PC-3 (cell line): ENCODE results near the gene MOG. TPM values are rescaled to one million over a fixed set of nuclear protein-coding genes. Genes with fewer than 3 reads are reported as not detected.
A peak's percentile ranks its signal among the peaks of the same experiment; 100 is the strongest.

Experiments
- ATAC-seq: fragments of 200-7000 bp; cut with Tn5 transposase; 2 replicates; pipeline ENCODE4 v1.9.1; 2020; ENCODE audit warnings: mild to moderate bottlenecking, moderate library complexity
- BruUV-seq: library from RNA; stranded (reverse); fragments of 400-500 nt; replicated peaks from 2 replicates; lab custom pipeline; 2021; lab: Mats Ljungman, UMichigan
- CTCF ChIA-PET: fragments of 300-600 bp; sonication (Branson Sonifier 250); formaldehyde crosslinking; loops from one replicate; lab custom pipeline; 2022; ENCODE audit warnings: antibody characterized with exemption; lab: Charles Lee
- POLR2A ChIA-PET: fragments of 300-600 bp; sonication (Branson Sonifier 250); formaldehyde crosslinking; loops from one replicate; lab custom pipeline; 2022; ENCODE audit warnings: antibody characterized with exemption; ENCODE audit not compliant: unreplicated experiment; lab: Charles Lee
- DNase-seq: peaks from one replicate; pipeline ENCODE4 v3.0.0-alpha.2; 2015
- H2AFZ ChIP-seq: fragments of 300-600 bp; sonication (generic); 2 replicates; pipeline ENCODE4 v1.6.0; 2016; ENCODE audit warnings: antibody characterized with exemption, low read length
- H3F3A ChIP-seq: fragments of 300-600 bp; sonication (generic); one replicate; pipeline ENCODE4 v1.6.0; 2017; ENCODE audit warnings: antibody characterized with exemption, low read length, control low read depth, mild to moderate bottlenecking; ENCODE audit not compliant: unreplicated experiment
- H3K27ac ChIP-seq: fragments of 300-600 bp; sonication (generic); 2 replicates; pipeline ENCODE4 v1.5.1; 2016; ENCODE audit warnings: mild to moderate bottlenecking, low read length
- H3K27me3 ChIP-seq: fragments of 300-600 bp; sonication (generic); 2 replicates; pipeline ENCODE4 v1.6.1; 2016; ENCODE audit warnings: low read length, mixed read lengths
- H3K36me3 ChIP-seq: fragments of 300-600 bp; sonication (generic); 2 replicates; pipeline ENCODE4 v1.6.1; 2016; ENCODE audit warnings: low read depth, mixed run types, low read length, mixed read lengths
- H3K4me1 ChIP-seq: fragments of 300-600 bp; sonication (generic); 2 replicates; pipeline ENCODE4 v1.5.1; 2016; ENCODE audit warnings: low read length; ENCODE audit not compliant: insufficient read depth
- H3K4me2 ChIP-seq: fragments of 300-600 bp; sonication (generic); 2 replicates; pipeline ENCODE4 v1.6.0; 2016; ENCODE audit warnings: low read length
- H3K4me3 ChIP-seq: fragments of 300-600 bp; sonication (generic); 2 replicates; pipeline ENCODE4 v1.5.1; 2016; ENCODE audit warnings: mild to moderate bottlenecking, low read length, mixed read lengths
- H3K79me2 ChIP-seq: fragments of 300-600 bp; sonication (generic); 2 replicates; pipeline ENCODE4 v1.6.1; 2017; ENCODE audit warnings: low read length, mixed read lengths
- H3K9ac ChIP-seq: fragments of 300-600 bp; sonication (generic); 2 replicates; pipeline ENCODE4 v1.6.0; 2016; ENCODE audit warnings: mild to moderate bottlenecking, low read length
- H3K9me2 ChIP-seq: fragments of 300-600 bp; sonication (generic); replicated peaks from 2 replicates; pipeline ENCODE4 v1.6.1; 2016; ENCODE audit warnings: mixed run types, low read length, mixed read lengths
- H3K9me3 ChIP-seq: fragments of 300-600 bp; sonication (generic); 2 replicates; pipeline ENCODE4 v1.6.1; 2016; ENCODE audit warnings: low read length, mixed read lengths
- H4K20me1 ChIP-seq: fragments of 300-600 bp; sonication (generic); 2 replicates; pipeline ENCODE4 v1.6.1; 2016; ENCODE audit warnings: low read length, mixed read lengths
- EZH2 ChIP-seq: fragments of 300-600 bp; sonication (generic); IDR thresholded peaks from one replicate; pipeline ENCODE4 v1.6.1; 2017; ENCODE audit warnings: antibody characterized with exemption, mild to moderate bottlenecking, low read length; ENCODE audit not compliant: unreplicated experiment
- EZH2phosphoT487 ChIP-seq: fragments of 300-600 bp; sonication (generic); IDR thresholded peaks from 2 replicates; pipeline ENCODE4 v1.6.1; 2018; ENCODE audit warnings: mild to moderate bottlenecking, antibody characterized with exemption, low read length, borderline replicate concordance
- intact Hi-C: fragments of 100-400 bp; cut with micrococcal nuclease; formaldehyde crosslinking; loops from 2 replicates; pipeline ENCODE4 v1.9.0; 2023
- total RNA-seq: library from RNA; depleted of rRNA; stranded (reverse); fragments of >200 nt; gene quantifications from 2 replicates; pipeline ENCODE4 v1.2.3, GENCODE V29; 2014
- TF ChIP-seq, protein P1 (sequence below): fragments of 300-600 bp; sonication (generic); conservative IDR thresholded peaks from 2 replicates; pipeline ENCODE4 v1.5.1; 2017; ENCODE audit warnings: antibody characterized with exemption, low read depth, mild to moderate bottlenecking, low read length

Gene MOG
- total RNA-seq, 1 experiment from 2014 or later = not detected

DNA sequence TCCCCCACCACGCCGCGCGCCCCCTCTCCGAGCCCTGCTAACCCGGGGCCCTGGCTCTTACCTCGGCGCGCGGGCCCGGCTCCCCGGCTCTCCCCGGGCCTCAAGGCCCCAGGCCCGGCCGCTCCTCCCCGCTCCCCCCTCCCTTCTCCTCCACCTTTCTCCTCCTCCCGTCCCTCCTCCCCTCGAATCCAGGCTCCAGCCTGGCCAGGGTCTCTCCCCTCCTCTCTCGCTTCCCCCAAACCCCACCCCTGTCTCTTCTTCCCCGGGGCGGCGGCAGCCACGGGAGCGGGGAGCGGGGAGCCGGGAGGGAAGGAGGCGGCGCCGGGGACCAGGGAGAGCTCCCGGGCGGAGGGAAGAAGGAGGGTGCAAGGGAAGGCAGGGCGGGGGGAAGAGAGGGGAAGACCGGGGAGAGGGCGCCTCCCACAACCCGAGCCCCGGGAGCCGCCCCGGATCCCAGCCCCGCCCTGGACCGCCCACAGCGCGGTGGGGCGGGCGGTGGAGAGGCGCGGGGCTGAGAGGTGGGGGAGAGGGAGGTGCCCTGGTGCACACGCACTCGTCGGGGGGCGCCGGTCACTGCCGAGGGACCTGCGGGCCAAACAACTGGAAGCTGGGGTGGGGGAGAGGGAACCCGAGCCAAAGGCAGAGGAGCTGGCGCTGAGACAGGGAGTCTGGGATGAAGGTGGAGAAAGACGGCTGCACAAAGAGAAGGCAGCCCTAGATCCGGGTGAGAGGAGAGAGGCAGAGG lies 23.9 kb upstream of the MOG start, which contains the start of gene GABBR1:
GABBR1 (minus strand) TSS at position 395 of the 745 bp plus-strand sequence. CDS start 798 bp downstream, outside the sequence.
- Histone ChIP-seq H3K9me3 (no peaks in the 10 kb centered on the region), H4K20me1 (no peaks in the 10 kb centered on the region), H3K27me3 (no peaks in the 10 kb centered on the region), H3K79me2 (no peaks in the 10 kb centered on the region), H3K4me2 (peak within 1 kb of the TSS; percentile 90), H2AFZ (peak within 1 kb of the TSS; percentile 94), H3K27ac (no peak within 1 kb of the TSS), H3K9me2 (no peaks in the 10 kb centered on the region), H3K36me3 (no peaks in the 10 kb centered on the region), H3K4me1 (peaks cover 20% of the 10 kb centered on the region), H3K4me3 (peak within 1 kb of the TSS; percentile 95), H3F3A (no peaks in the 10 kb centered on the region), H3K9ac (peak within 1 kb of the TSS; percentile 48)
- DNase-seq = peak; percentile 77
- ATAC-seq = peak; percentile 79
- intact Hi-C loops = loop anchor here (2.0 kb wide), 1 partner anchor 18 kb away; no protein-coding TSS in a partner anchor
- ChIA-PET POLR2A (interaction anchor here (0.6 kb wide), 1 partner anchor 15 kb away, joined by 14 read pairs; no protein-coding TSS in a partner anchor), CTCF (interaction anchor here (0.5 to 2.0 kb wide), 4 partner anchors 15 to 471 kb away, joined by 3 to 16 read pairs (median 7); no protein-coding TSS in a partner anchor)
- TF ChIP-seq EZH2phosphoT487 (no peak), EZH2 (no peak)
- TF ChIP-seq, protein P1, sequence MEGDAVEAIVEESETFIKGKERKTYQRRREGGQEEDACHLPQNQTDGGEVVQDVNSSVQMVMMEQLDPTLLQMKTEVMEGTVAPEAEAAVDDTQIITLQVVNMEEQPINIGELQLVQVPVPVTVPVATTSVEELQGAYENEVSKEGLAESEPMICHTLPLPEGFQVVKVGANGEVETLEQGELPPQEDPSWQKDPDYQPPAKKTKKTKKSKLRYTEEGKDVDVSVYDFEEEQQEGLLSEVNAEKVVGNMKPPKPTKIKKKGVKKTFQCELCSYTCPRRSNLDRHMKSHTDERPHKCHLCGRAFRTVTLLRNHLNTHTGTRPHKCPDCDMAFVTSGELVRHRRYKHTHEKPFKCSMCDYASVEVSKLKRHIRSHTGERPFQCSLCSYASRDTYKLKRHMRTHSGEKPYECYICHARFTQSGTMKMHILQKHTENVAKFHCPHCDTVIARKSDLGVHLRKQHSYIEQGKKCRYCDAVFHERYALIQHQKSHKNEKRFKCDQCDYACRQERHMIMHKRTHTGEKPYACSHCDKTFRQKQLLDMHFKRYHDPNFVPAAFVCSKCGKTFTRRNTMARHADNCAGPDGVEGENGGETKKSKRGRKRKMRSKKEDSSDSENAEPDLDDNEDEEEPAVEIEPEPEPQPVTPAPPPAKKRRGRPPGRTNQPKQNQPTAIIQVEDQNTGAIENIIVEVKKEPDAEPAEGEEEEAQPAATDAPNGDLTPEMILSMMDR = no peak
- BruUV-seq = no TSS peak

DNA sequence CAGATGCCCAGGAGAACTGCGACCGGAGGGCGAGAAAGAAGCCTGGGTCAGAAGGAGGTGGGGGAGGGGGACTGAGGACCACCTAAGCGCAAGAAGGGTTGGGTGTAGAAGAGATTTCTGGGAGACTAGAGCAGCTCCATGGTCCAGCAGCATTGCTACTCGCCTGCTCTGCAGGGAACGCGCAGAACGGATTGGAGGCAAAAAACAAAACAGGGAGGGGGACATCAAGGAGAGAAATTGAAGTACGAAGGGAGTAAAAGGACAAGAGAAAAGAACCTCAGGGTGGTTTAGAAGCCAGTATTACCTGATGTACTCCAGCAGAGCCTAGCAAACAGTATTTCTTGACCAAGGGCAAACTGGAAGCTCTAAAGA lies 23.4 kb upstream of the MOG start:
- peak overlapping the region; percentile 90 for H3K4me2 ChIP-seq
- intact Hi-C loops = loop anchor here (2.0 kb wide), 1 partner anchor 17 kb away; no protein-coding TSS in a partner anchor
- H3K36me3 ChIP-seq = no peaks in the 10 kb centered on the region
- no peaks in the 10 kb centered on the region for H3F3A ChIP-seq
- peak overlapping the region; percentile 94 for H2AFZ ChIP-seq
- H3K4me3 ChIP-seq = peak overlapping the region; percentile 95
- H3K9ac ChIP-seq = peak overlapping the region; percentile 48; the same call in 1 of the 2 replicates
- BruUV-seq = no TSS peak
- peak; percentile 21 for ATAC-seq
- H3K4me1 ChIP-seq = peaks cover 20% of the 10 kb centered on the region
- no peak overlapping the region for H3K27ac ChIP-seq
- no peaks in the 10 kb centered on the region for H3K79me2 ChIP-seq
- no peaks in the 10 kb centered on the region for H4K20me1 ChIP-seq
- H3K9me3 ChIP-seq = no peaks in the 10 kb centered on the region
- no peak for DNase-seq
- POLR2A ChIA-PET = no interaction called here
- CTCF ChIA-PET = interaction anchor here (1.0 to 2.0 kb wide), 3 partner anchors 14 to 20 kb away, joined by 3 to 16 read pairs (median 11); no protein-coding TSS in a partner anchor
- TF ChIP-seq EZH2phosphoT487 (no peak), EZH2 (no peak)
- TF ChIP-seq, protein P1 = no peak
- H3K9me2 ChIP-seq = no peaks in the 10 kb centered on the region
- H3K27me3 ChIP-seq = no peaks in the 10 kb centered on the region
